ENCODE results near the gene NFKBIZ.

The NFKBIZ gene, protein sequence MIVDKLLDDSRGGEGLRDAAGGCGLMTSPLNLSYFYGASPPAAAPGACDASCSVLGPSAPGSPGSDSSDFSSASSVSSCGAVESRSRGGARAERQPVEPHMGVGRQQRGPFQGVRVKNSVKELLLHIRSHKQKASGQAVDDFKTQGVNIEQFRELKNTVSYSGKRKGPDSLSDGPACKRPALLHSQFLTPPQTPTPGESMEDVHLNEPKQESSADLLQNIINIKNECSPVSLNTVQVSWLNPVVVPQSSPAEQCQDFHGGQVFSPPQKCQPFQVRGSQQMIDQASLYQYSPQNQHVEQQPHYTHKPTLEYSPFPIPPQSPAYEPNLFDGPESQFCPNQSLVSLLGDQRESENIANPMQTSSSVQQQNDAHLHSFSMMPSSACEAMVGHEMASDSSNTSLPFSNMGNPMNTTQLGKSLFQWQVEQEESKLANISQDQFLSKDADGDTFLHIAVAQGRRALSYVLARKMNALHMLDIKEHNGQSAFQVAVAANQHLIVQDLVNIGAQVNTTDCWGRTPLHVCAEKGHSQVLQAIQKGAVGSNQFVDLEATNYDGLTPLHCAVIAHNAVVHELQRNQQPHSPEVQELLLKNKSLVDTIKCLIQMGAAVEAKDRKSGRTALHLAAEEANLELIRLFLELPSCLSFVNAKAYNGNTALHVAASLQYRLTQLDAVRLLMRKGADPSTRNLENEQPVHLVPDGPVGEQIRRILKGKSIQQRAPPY

DNA sequence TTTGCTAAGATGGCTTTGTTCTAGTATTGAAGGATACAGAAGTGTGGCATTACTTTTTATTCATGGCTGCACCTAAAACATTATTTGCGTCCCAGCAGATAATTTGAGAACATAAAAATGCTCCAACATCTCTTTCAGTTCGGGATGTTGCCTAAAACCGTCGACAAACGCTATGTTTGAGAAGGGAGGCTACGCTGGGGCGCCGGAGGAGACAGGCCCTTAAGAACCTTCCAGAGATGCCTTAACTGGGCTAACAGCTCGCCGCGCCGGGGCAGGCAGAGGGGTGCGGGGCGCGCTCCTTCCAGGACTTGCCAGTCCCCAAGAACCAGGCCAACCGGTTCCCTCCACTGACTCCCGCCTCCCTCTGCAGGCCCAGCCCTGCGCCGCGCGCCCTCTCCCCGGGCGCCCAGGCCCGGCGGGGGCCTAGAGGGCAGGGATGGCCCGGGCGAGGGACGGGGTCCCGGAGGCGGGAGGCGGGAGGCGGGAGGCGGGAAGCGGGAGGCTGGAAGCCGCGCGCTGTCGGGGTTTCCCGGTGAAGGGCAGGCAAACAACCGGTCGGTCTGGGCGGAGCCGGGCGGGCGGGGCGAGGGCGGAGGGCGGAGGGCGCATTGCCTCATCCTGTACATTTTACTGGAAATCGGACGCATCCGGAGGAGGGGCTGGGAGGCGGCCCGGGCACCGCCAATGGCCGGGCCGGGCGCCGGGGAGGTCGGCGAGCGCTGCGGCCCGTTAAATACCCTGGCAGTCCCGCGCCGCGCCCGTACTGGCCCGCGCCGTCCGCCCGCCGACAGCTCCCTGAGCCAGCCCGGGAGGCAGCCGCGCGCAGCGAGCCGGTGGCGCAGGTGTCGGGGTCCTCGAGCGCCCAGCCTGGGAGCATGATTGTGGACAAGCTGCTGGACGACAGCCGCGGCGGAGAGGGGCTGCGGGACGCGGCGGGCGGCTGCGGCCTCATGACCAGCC is at the start of gene NFKBIZ:
Gene NFKBIZ, plus strand, starts transcription at position 761 of the 960 bp plus-strand sequence. Its CDS starts 115 bp downstream, at position 876.
- DNase-seq (ENCODE audit: low spot score): peak; percentile 93

DNA sequence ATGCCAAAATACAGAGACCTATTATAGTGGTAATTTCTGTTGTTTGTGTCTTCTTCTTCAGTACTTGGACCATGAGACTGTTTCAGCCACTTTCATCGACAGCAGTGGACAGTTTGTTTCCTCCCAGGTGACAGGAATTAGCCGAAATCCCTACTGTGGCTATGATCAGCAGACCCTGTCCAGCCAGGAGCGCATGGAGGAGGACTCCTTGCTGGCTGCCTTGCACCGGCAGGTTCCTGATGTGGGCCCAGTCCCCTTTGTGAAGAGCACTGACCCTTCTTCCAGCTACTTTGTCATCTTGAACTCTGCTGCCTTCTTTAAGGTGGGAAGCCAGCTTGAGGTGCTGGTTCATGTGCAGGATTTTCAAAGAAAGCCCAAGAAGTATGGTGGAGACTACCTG is 48.1 kb upstream of the NFKBIZ start:
- DNase-seq (ENCODE audit: low spot score): no peak

DNA sequence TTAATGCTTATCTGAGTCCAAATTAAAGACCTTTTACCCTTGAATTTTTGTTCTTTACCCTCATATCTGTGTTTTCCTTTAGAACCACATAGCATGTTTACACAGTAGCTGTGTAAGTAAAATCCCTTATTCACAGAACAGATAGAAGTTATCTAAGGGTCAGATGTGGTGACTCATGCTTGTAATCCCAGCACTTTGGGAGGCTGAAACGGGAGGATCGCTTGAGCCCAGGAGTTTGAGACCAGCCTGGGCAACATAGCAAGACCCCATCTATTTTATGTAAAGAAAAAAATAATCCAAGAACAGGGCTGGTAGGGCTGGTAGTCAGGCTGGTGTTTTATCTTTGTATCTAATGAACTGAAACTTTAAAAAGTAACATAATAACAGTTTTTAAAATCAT is 47.1 kb upstream of the NFKBIZ start:
- DNase-seq (ENCODE audit: low spot score): no peak

DNA sequence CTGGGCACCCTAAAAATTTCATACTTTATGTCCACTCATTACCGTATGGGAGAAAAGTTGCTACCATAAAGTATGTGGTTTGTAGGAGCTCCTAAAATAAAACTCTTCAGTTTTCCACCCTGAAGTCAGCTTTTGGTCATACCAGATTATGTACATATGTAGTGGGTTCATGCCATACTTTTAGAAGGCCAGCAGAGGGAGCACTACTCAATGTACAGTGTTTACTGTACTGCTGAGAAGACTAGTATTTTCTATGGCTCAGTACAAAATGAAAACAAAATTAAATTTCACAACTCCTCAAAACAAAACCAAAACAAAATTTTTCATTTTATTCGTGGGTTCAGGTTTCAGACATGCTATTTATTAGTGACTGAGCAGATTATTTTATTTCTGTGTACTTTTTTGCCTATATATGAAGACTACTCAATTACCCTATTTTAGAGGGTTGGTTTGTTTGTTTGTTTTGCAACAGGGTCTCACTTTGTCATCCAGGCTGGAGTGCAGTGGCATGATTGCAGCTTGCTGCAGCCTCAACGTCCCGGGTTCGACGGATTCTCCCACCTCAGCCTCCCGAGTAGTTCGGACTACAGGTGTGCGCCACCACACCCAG is 46.0 kb upstream of the NFKBIZ start:
- peak; percentile 79 for DNase-seq (ENCODE audit: low spot score)

DNA sequence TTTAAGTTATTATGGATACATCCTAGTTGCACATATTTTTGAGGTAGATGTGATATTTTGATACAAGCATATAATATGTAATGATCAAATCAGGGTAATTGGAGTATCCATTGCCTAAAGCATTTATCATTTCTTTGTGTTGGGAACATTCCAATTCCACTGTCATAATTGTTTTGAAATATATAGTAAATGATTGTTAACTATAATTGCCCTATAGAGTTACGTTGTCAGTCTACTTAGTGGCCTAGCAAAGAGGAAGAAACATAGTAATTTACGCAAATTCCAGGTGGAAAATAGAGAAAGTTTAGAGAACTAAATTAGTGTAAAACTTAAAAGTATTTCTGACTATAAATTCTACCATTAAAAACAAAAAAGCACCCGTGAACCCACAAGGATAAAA is 45.4 kb upstream of the NFKBIZ start:
- no peak for DNase-seq (ENCODE audit: low spot score)

DNA sequence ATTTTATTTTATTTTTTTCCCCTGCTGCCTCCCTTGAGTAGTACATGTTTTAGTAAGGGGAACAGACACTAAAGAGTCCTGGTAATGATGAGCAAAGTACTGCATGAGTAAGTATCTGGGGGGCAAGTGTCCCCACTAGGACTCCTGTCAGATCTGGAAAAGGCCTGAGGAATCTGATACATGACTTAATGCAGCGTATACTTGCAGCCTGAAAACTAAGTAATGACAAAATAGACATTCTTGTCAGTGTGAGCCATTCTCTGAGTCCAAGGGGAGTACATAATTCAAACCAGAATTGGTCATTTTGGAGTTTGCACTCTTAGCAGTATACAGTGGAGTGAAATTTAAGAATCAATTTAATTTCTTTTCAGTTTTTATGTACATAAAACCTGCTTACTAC is 42.8 kb upstream of the NFKBIZ start:
- no peak for DNase-seq (ENCODE audit: low spot score)

DNA sequence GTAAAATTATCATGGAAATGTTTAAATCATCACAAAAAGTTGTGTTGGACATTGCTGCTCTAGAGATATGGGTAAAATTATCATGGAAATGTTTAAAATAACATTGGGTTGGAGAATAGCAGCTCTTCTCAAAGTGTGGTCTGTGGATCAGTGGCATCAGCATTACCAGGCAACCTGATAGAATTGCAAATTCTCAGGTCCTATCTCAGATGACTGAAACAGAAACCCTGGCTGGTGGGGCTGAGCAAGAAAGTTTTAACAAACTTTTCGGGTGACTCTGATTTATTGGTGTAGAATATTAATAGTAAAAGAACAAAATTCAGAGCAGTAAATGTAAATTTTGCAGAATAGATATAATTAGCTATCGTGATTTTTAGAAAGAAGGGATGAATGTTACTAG is 41.4 kb upstream of the NFKBIZ start:
- no peak for DNase-seq (ENCODE audit: low spot score)

DNA sequence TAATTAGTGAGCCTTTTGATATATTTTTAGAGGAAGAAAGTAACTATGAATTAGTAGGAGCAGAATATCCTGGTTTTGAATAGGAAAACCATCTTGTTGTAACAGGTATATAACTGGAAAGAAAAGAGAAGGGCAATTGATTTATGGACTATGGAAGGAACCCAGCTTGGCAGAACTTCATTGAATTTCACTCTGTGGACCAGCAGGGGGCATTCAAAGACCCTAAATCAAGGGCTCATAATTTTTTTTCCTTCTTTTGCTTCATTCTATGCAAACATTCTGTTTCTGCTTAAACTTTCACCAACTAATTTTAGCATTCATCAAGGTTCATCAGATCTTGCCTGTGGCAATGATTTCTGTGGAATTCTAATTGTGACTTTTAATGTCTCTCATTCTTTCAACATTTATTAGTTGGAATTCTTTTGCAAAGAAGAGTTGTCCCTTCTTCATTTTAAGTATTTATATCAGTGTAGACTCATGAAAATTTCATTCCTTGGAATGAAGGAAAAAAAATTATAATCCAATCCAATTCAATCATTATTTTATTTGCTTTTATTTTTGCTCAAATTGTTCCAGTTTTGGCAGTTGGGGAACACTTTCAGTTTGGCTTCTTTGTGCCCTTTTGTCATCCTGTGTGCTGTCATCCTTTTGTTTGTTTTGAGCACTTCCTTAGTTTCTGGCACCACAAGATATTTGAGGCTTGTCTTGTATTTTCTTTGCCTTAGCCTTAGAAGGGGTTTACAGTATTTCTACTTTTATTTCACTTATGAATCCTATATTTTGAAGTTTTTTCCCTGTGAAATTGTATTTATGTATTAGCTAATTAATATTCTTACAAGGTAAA is 39.9 kb upstream of the NFKBIZ start:
- peak; percentile 48 for DNase-seq (ENCODE audit: low spot score)

DNA sequence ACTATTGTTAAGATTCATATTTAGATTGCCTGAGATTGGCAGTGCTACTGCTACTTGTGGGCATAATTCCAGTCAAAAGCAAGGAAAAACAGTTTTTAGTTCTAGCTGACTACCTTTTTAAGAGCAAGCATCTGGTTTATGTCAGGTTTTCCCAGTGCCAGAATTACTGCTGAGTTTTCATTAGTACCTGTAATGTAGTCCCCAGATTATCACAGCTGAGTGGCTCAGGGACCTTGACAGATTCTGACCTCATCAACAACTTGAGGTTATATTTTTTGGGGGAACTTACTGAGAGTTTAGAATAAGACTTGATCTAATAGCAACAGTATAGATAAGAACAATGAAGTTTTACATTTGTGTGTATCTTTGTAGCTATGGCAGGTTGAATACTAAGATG is 39.3 kb upstream of the NFKBIZ start:
- DNase-seq (ENCODE audit: low spot score): no peak

DNA sequence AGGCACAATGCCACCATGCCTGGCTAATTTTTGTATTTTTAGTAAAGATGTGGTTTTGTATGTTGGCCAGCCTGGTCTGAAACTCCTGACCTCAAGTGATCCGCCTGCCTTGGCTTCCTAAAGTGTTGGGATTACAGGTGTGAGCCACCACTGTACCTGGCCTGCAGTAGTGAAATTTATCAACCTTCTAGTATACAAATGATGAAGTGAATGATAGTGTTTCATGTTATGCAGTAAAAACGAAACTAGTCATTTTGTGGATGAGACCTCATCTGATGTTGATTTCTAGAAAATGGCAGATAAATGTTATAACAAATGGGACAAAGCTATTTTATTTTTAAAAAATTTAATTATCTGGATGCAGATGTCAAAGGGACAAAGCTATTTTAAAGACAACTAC is 37.4 kb upstream of the NFKBIZ start:
- DNase-seq (ENCODE audit: low spot score): no peak

DNA sequence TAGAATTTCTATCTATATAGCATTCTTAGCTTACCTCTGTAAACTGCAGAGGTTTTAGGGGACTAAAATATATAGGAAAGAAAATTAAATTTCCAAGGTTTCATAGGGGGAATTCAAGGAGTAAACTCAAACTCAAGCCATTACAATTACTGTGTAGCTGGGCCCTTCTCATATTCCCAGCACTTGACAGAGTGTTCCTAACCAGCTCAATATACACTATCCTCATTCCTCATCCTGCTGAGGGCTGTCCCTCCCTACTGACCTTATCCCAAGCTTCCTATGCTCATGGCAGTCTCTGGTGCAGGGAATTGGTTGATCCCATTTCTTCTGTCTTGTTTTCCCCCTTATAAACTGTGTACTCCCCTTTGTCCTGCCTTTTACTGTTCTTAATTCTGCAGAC is 36.4 kb upstream of the NFKBIZ start:
- DNase-seq (ENCODE audit: low spot score): no peak

DNA sequence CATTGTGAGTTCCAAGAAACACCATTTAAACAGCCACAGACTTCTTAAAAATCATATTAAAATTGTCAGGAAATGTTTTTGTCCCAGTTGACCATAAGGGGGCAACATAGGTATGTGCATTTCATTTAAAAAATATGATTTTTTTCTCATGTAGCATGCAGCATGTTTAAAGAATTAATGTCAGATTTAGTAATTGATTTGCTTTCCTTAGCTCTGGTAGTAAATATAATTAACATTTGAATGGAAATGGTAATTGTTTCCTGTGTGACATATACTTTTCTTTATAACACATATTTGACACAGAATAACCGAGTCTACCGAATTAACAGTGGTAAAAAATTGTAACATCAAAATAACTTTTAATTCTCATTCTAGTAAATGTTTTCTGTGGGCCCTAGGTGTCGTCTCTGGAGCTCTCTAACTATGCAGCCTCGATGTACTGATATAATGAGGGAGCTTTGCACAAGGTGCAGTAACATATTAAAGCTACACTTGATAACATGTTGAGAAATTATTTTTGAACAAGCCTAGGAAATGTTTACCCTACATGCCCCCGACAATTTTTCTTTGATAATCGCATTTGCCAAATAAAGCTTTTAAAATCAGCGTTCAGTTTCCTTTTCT is 35.4 kb upstream of the NFKBIZ start:
- peak; percentile 34 for DNase-seq (ENCODE audit: low spot score)

DNA sequence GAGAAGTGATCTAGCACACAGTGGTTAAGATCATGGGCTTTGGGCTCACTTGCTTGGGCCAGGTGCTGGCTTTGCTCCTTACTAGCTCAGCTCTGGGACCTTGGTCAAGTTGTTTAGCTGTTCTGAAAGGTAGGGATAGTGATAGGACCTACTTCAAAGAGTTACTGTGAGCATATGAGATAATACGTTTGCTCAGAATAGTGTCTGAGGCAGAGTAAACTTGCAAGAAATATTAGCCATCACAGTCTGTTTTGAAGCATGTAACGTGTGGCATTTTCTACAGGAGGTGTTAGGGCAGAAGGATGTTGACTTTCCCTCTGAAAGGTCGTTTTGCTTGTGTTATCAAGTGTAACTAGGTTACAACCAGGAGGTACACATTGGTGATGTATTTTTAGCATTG is 34.5 kb upstream of the NFKBIZ start:
- DNase-seq (ENCODE audit: low spot score): no peak

DNA sequence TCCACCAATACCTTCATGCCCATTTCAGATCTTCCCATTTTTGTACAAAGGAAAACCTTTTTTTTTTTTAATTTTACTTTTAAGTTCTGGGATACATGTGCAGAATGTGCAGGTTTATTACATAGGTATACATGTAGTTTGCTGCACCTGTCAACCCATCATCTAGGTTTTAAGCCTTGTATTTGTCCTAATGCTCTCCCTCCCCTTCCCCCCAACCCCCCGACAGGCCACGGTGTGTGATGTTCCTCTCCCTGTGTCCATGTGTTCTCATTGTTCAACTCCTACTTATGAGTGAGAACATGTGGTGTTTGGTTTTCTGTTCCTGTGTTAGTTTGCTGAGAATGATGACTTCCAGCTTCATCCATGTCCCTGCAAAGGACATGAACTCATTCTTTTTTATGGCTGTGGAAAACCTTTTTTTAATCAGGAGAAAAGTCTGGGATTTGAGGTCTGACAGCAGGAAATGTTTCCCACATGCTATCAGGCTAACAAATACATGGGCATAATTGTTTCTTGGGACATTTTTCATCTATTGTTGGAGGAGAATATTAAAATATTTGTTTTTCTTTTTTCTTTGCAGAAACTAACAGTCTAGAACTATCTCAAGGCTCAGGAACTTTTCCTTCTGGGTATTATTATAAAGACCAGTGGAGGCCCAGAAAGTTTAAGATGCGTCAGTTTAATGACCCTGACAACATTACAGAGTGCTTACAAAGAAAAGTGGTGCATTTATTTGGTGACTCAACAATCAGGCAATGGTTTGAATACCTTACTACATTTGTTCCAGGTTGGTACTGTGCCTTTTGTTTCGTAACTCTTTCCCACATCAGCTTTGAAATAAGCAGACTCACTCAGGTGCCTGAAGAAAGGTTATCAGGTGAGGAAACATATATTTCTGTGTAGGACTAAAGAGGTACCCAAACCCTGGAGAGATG is 32.8 kb upstream of the NFKBIZ start:
- DNase-seq (ENCODE audit: low spot score): no peak

DNA sequence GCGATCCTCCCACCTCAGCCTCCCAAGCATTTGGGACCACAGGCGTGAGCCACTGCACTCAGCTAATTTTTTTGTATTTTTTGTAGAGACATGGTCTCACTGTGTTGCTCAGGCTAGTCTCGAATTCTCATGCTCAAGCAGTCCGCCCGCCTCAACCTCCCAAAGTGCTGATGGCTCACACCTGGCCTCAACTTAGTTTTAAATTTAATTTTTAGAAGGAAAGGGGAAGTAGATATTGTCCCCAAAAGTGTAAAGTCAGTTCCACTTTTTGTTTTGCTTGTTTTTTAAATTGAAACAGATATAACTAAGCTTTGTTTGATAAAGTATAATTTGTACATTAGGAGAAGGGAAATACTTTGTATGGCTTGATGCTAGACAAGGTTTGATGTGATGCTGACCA is 31.3 kb upstream of the NFKBIZ start:
- DNase-seq (ENCODE audit: low spot score): no peak

DNA sequence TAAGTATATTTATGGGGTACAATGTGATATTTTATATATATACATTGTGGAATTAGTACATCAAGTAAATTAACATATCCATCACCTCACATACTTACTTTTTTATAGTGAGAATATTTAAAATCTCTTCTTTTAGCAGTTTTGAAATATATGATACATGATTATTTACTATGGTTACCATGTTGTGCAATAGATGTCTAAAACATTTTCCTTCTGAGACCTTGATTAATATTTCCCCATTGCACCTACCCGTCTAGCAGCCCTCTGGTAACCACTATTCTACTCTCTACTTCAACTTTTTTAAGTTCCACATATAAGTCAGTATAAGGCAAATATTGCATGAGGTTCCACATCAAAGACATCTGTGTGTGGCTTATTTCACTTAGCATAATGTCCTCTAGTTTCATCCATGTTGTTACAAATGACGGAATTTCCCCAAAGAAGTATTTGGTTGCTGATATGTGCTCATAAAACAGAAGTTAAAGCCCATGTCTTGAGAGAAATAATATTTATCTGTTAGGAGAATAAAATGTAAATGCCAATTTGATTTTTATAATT is 29.6 kb upstream of the NFKBIZ start:
- DNase-seq (ENCODE audit: low spot score): no peak

DNA sequence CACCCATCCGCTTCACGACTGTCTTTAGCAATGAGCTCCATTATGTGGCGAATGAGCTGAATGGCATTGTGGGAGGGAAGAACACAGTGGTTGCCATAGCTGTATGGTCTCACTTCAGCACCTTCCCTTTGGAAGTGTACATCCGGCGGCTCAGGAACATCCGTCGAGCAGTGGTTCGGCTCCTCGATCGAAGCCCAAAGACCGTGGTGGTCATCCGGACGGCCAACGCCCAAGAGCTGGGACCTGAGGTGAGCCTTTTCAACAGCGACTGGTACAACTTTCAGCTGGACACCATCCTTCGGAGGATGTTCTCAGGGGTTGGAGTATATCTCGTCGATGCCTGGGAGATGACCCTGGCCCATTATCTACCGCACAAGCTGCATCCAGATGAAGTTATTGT is 27.8 kb upstream of the NFKBIZ start:
- no peak for DNase-seq (ENCODE audit: low spot score)

DNA sequence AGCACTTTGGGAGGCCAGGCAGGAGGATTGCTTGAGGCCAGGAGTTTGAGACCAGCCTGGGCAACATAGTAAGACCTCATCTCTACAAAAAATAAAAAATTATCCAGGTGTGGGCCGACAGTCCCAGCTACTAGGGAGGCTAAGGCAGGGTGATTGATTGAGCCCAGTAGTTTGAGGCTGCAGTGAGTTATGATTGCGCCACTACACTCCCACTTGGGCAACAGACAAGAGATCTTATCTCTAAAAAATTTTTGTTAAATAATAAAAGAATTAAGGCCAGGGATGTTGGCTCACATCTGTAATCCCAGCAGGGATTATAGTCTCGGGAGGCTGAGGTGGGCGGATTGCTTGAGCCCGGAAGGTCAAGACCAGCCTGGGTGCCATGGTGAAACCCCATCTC is 25.8 kb upstream of the NFKBIZ start:
- DNase-seq (ENCODE audit: low spot score): no peak

DNA sequence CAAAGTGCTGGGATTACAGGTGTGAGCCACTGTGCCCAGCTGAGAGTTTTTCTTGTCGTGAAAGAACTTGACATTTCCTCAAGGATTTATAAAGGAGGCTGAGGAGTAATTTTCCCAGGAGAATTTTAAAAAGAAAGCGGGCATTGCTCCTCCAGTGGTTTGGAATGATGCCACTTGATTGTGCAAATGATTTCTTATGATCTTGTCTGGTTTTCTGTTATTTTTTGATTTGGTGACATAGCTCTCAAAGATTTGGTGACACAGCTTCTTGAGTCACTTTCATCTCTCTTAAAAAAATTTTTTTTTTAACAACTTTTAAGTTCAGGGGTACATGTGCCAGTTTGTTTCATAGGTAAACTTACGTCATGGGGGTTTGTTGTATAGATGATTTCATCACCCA is 24.6 kb upstream of the NFKBIZ start:
- no peak for DNase-seq (ENCODE audit: low spot score)
